HG02943 (cell line): ENCODE results near the gene PPOX.

Experiments used
- ATAC-seq: cut with Tn5 transposase; IDR thresholded peaks from one replicate; pipeline ENCODE4 v1.9.1; 2021; ENCODE audit warnings: mild to moderate bottlenecking, low read depth, moderate library complexity; ENCODE audit not compliant: unreplicated experiment

The PPOX gene

GRCh38 chr1:161218301-161219077 is 52.3 kb downstream of the PPOX start:
- ATAC-seq, result no peak

- ATAC-seq, result no peak
Measured at GRCh38 chr1:161219078-161219892, 53.1 kb downstream of the PPOX start.

GRCh38 chr1:161220002-161220401 is 53.8 kb downstream of the PPOX start:
- ATAC-seq, result no peak
